ENCODE data around the gene CAPZB.

Gene CAPZB

GRCh38 chr1:19405761-19406487, 79.4 kb downstream of the CAPZB start:
- peak; percentile 52 for DNase-seq (ENCODE audit: low spot score)

GRCh38 chr1:19405195-19405760, 80.1 kb downstream of the CAPZB start:
- peak; percentile 80 for DNase-seq (ENCODE audit: low spot score)

GRCh38 chr1:19404748-19405147, 80.6 kb downstream of the CAPZB start:
- DNase-seq (ENCODE audit: low spot score), result no peak

GRCh38 chr1:19403256-19403655, 82.1 kb downstream of the CAPZB start:
- no peak for DNase-seq (ENCODE audit: low spot score)

GRCh38 chr1:19402031-19402813, 83.1 kb downstream of the CAPZB start:
- no peak for DNase-seq (ENCODE audit: low spot score)

GRCh38 chr1:19401535-19401889, 83.8 kb downstream of the CAPZB start:
- no peak for DNase-seq (ENCODE audit: low spot score)

- no peak for DNase-seq (ENCODE audit: low spot score)
These were observed 84.3 kb downstream of the CAPZB start for GRCh38 chr1:19400875-19401534.

GRCh38 chr1:19400192-19400611, 85.1 kb downstream of the CAPZB start:
- DNase-seq (ENCODE audit: low spot score), result no peak

- no peak for DNase-seq (ENCODE audit: low spot score)
These were observed 87.0 kb downstream of the CAPZB start for GRCh38 chr1:19398309-19398760.

- no peak for DNase-seq (ENCODE audit: low spot score)
These were observed 88.0 kb downstream of the CAPZB start for GRCh38 chr1:19397217-19397945.

GRCh38 chr1:19396280-19396679, 89.1 kb downstream of the CAPZB start:
- DNase-seq (ENCODE audit: low spot score), result no peak

- DNase-seq (ENCODE audit: low spot score), result no peak
These were observed 89.6 kb downstream of the CAPZB start for GRCh38 chr1:19395678-19396192.

GRCh38 chr1:19393046-19393445, 92.3 kb downstream of the CAPZB start:
- DNase-seq (ENCODE audit: low spot score), result no peak

GRCh38 chr1:19392221-19392620, 93.1 kb downstream of the CAPZB start:
- DNase-seq (ENCODE audit: low spot score), result no peak

- no peak for DNase-seq (ENCODE audit: low spot score)
These were observed 93.8 kb downstream of the CAPZB start for GRCh38 chr1:19391596-19391981.

- peak; percentile 71 for DNase-seq (ENCODE audit: low spot score)
These were observed 94.3 kb downstream of the CAPZB start for GRCh38 chr1:19390901-19391595.

GRCh38 chr1:19390166-19390850, 95.0 kb downstream of the CAPZB start:
- no peak for DNase-seq (ENCODE audit: low spot score)

- DNase-seq (ENCODE audit: low spot score), result no peak
These were observed 96.4 kb downstream of the CAPZB start for GRCh38 chr1:19388980-19389379.

- DNase-seq (ENCODE audit: low spot score), result no peak
These were observed 98.3 kb downstream of the CAPZB start for GRCh38 chr1:19387045-19387467.

- no peak for DNase-seq (ENCODE audit: low spot score)
These were observed 99.3 kb downstream of the CAPZB start for GRCh38 chr1:19385869-19386591.

Measured in D341Med (cell line).